ENCODE results near the gene ROR1.

ROR1 gene

GRCh38 chr1:64107632-64108031 lies 333.8 kb downstream of the ROR1 start:
- no peak for DNase-seq (ENCODE audit: low spot score)

GRCh38 chr1:64110924-64111777 lies 337.3 kb downstream of the ROR1 start:
- no peak for DNase-seq (ENCODE audit: low spot score)

GRCh38 chr1:64111787-64112186 lies 338.0 kb downstream of the ROR1 start:
- DNase-seq (ENCODE audit: low spot score): no peak

- DNase-seq (ENCODE audit: low spot score): no peak
These were observed 338.5 kb downstream of the ROR1 start for GRCh38 chr1:64112281-64112680.

- no peak for DNase-seq (ENCODE audit: low spot score)
These were observed 340.3 kb downstream of the ROR1 start for GRCh38 chr1:64114012-64114525.

GRCh38 chr1:64116537-64116936 lies 342.7 kb downstream of the ROR1 start:
- DNase-seq (ENCODE audit: low spot score): no peak

- DNase-seq (ENCODE audit: low spot score): no peak
These were observed 343.7 kb downstream of the ROR1 start for GRCh38 chr1:64117492-64117891.

GRCh38 chr1:64121766-64122385 lies 348.1 kb downstream of the ROR1 start:
- no peak for DNase-seq (ENCODE audit: low spot score)

GRCh38 chr1:64122588-64122987 lies 348.8 kb downstream of the ROR1 start:
- no peak for DNase-seq (ENCODE audit: low spot score)

GRCh38 chr1:64124704-64125440 lies 351.1 kb downstream of the ROR1 start:
- no peak for DNase-seq (ENCODE audit: low spot score)

GRCh38 chr1:64126581-64126980 lies 352.8 kb downstream of the ROR1 start:
- no peak for DNase-seq (ENCODE audit: low spot score)

GRCh38 chr1:64127297-64127696 lies 353.5 kb downstream of the ROR1 start:
- no peak for DNase-seq (ENCODE audit: low spot score)

- no peak for DNase-seq (ENCODE audit: low spot score)
These were observed 355.9 kb downstream of the ROR1 start for GRCh38 chr1:64129701-64130100.

- DNase-seq (ENCODE audit: low spot score): no peak
These were observed 357.3 kb downstream of the ROR1 start for GRCh38 chr1:64131155-64131554.

GRCh38 chr1:64133036-64133435 lies 359.2 kb downstream of the ROR1 start:
- peak; percentile 76 for DNase-seq (ENCODE audit: low spot score)

- DNase-seq (ENCODE audit: low spot score): no peak
These were observed 361.8 kb downstream of the ROR1 start for GRCh38 chr1:64135462-64136223.

GRCh38 chr1:64136296-64136695 lies 362.5 kb downstream of the ROR1 start:
- DNase-seq (ENCODE audit: low spot score): no peak

- DNase-seq (ENCODE audit: low spot score): peak; percentile 33
These were observed 363.1 kb downstream of the ROR1 start for GRCh38 chr1:64136752-64137411.

- no peak for DNase-seq (ENCODE audit: low spot score)
These were observed 363.6 kb downstream of the ROR1 start for GRCh38 chr1:64137412-64137803.

- no peak for DNase-seq (ENCODE audit: low spot score)
These were observed 366.1 kb downstream of the ROR1 start for GRCh38 chr1:64139877-64140276.

GRCh38 chr1:64140596-64140995 lies 366.8 kb downstream of the ROR1 start:
- DNase-seq (ENCODE audit: low spot score): no peak

Data from hepatic stellate cell (primary cell).